Tracheal epithelial cell (primary cell): ENCODE results near the gene DEFB131A. TPM values are rescaled to one million over a fixed set of nuclear protein-coding genes. Genes with fewer than 3 reads are reported as not detected.

Experiments used
- total RNA-seq: library from RNA; depleted of rRNA; stranded (reverse); fragments of >200 nt; gene quantifications from 2 replicates; pipeline ENCODE4 v1.2.1, GENCODE V29; 2014

Gene DEFB131A
- not detected in 2 replicates for total RNA-seq

GRCh38 chr4:9444114-9444513 is at the start of gene DEFB131A:
Gene DEFB131A (plus strand): TSS chr4:9444414. CDS start chr4:9444534, 120 bp downstream.

Other genes with a start within 250 kb of the DEFB131A start
- not detected in 2 replicates for gene USP17L10, start 233.8 kb upstream of the DEFB131A start, total RNA-seq
- not detected in 2 replicates for gene USP17L11, start 229.0 kb upstream of the DEFB131A start, total RNA-seq
- not detected in 2 replicates for gene USP17L12, start 224.3 kb upstream of the DEFB131A start, total RNA-seq
- gene USP17L13, start 219.5 kb upstream of the DEFB131A start, total RNA-seq: not detected in 2 replicates
- not detected in 2 replicates for gene USP17L15, start 210.0 kb upstream of the DEFB131A start, total RNA-seq
- gene USP17L17, start 200.5 kb upstream of the DEFB131A start, total RNA-seq: not detected in 2 replicates
- gene USP17L18, start 195.8 kb upstream of the DEFB131A start, total RNA-seq: not detected in 2 replicates
- not detected in 2 replicates for gene USP17L19, start 191.0 kb upstream of the DEFB131A start, total RNA-seq
- not detected in 2 replicates for gene USP17L20, start 186.3 kb upstream of the DEFB131A start, total RNA-seq
- gene USP17L21, start 181.5 kb upstream of the DEFB131A start, total RNA-seq: not detected in 2 replicates
- not detected in 2 replicates for gene USP17L22, start 176.8 kb upstream of the DEFB131A start, total RNA-seq
- gene USP17L24, start 119.2 kb upstream of the DEFB131A start, total RNA-seq: not detected in 2 replicates
- gene USP17L25, start 114.5 kb upstream of the DEFB131A start, total RNA-seq: not detected in 2 replicates
- gene USP17L26, start 109.8 kb upstream of the DEFB131A start, total RNA-seq: not detected in 2 replicates
- gene USP17L5, start 105.0 kb upstream of the DEFB131A start, total RNA-seq: not detected in 2 replicates
- gene USP17L27, start 100.3 kb upstream of the DEFB131A start, total RNA-seq: not detected in 2 replicates
- not detected in 2 replicates for gene USP17L28, start 95.5 kb upstream of the DEFB131A start, total RNA-seq
- not detected in 2 replicates for gene USP17L29, start 90.8 kb upstream of the DEFB131A start, total RNA-seq
- gene USP17L30, start 81.3 kb upstream of the DEFB131A start, total RNA-seq: not detected in 2 replicates